Islet of Langerhans (tissue), 1 donor: Measurements from ENCODE around the gene ASAP2.

Experiments
- FAIRE-seq: peaks from one replicate; lab custom pipeline; 2011; peaks lifted over from hg19 to GRCh38; lab: Jason Lieb, UNC

ASAP2 gene

DNA sequence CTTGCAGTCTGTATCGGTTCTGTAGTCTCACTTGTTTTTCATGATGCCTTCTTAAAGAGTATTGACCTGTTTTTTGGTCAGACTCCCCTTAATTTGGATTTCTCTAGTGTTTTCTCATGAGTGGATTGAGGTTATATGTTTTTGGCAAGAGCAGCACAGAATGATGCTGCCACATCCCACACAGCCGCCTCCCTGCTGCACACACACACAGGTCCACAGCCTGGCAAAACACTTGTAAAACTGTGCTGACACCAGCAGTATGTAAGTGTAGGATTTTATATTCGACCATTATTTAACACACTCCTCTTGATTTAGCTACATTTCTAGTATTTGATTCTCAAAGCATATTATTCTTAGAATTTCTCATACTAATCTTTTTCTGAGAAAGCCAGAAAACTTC, 148.7 kb downstream of the ASAP2 start:
- FAIRE-seq = no peak

DNA sequence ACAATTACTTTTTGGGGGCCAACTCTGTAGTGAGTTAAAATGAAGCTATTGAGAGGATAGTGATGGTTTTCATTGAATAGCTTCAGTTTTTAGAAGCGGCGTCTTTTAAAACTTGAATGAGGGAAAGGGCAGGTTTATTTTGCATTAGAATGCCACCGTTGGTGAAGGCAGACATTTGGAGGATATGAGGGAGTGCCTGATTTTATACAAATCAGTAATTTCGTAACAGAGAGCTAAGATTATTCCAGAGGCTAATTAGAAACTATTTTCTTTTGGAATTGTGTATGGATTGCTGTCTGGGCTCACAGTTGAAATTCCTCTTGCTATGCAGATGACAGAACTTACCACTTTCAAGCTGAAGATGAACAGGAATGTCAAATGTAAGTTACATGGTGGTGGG, 149.1 kb downstream of the ASAP2 start:
- FAIRE-seq = no peak

DNA sequence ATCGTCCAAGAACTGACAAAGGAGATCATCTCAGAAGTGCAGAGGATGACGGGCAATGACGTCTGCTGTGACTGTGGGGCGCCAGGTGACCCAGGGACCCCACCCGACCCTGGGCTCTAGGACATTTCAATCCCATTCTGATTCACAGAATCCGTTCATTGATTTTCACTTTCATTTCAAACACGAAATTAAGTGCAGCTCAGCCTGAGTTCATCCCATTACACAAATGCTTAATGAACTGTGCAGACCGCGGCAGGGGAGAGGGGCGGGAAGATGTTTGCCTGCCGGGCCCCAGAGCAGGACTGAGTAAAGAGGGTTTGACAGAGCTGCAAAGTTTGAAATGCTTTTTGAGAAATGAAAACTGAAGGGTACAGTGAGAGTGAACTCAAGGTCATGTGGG, 149.6 kb downstream of the ASAP2 start:
- FAIRE-seq = no peak

DNA sequence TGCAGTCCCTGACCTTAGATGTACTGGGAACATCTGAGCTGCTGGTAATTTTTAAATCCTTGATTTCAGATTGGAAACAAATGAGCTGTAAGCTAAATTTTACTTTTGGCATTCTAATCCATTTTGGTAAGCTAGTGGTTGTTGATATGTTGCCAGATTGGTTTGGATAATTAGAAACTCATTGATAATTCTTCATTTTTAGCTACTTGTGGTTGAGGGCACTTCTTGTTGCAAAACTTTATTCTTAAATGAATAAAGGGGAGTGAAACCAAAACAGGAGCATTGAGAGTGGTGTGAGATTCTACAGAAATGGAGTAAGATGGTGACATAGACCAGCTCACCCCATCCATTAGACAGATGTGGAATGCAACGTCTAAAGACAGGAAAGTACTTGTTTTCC, 152.2 kb downstream of the ASAP2 start:
- no peak for FAIRE-seq

DNA sequence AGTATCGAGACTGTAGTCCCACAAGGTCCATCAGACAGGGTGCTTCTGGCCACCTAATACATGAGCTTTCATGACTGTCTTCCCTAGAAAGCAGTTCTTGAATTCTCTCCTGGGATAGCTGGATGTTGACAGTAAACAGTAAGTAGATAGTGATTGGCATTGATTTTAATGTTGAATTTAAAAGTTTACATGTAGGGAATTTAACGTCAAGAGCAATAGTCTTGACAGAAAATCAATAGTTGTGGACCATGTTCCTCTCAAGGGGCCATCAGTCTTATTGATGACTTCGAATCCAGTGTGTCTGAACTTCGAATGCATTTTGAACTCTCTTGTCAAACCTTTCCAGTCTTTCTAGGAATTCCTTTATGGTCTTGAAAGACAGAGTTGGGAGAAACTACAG, 152.9 kb downstream of the ASAP2 start:
- FAIRE-seq = no peak

DNA sequence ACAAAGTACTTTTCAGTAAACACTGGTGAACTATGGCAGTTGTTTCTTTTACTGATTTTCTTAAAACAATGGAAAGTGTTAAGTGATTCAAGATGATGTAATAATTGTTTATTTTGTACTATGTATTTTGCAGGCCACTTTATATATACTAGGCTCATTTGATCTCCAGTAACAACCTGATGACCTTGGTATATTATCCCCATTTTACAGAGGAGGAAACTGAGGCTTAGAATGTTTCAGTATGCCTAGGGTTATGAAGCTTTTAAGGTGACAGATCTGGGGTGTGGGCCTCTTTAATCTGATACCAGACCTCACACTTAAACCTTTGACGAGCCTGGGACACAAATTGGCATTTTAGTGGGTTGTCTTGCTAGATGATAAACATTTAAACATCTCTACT, 153.5 kb downstream of the ASAP2 start:
- FAIRE-seq = no peak

DNA sequence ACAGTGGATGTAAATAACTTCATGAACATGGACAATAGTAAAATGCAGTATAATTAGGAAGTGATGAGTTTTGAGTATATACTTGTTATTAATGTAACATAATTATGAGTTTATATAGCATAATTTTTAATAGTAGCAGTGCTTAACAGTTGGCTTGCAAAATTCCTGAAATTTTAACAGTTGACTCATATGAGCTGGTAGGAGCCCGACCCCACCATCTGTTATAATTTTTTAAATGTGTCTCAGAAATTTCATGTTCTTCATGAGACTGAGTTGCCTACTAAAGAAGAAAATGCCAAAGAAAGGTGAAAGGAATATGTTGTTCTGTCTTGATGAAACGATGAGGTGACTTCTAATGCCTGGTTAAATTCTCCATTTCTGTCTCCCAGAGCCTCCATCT, 154.1 kb downstream of the ASAP2 start:
- no peak for FAIRE-seq

DNA sequence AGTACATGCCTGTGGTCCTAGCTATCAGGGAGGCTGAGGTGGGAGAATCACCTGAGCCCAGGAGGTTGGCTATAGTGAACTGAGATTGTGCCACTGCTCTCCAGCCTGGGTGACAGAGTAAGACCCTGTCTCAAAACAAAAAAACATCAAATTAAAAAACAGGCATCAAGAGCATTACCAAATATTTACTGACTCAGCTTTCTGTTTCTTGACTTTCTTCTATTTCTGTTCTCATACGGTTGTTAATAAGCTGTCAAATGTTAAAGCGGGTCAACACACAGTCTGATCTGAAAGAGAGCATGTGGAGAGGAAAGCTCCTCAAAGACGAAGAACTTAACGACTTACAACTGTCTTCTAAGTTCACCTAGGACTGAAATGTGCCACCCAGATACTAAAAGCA, 157.8 kb downstream of the ASAP2 start:
- no peak for FAIRE-seq

DNA sequence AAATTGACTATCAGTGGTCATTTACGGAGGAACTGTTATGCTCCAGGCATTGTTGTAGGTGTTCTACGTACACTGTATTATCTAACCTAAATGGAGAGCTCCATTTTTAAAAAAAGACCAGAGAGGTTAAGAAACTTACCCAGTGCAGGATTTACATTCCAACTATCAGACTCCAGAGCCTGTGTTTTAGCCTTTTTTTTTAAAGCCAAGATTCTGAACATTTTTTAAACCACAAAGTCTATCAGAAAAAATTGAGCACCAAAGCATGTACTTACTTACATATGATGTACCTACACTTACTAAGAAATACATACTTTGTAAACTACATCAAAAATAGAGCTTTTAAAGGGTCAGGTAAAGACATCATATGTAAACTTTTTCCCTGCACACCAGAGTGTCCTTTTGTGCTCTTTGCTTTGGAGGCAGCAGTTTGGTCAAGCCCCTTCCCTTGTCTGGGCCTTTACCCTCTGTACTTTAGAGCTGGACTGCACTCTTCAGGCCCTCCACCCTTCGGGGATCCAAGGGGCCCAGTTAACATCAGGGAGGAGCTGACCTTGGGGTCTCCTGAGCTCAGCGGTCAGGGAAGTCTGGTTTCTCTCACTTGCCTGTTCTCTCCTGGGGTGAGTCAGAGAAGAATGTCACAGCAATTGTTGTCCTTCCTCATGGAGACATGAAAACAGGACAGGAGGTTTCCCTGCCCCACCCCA, 158.3 kb downstream of the ASAP2 start:
- no peak for FAIRE-seq

DNA sequence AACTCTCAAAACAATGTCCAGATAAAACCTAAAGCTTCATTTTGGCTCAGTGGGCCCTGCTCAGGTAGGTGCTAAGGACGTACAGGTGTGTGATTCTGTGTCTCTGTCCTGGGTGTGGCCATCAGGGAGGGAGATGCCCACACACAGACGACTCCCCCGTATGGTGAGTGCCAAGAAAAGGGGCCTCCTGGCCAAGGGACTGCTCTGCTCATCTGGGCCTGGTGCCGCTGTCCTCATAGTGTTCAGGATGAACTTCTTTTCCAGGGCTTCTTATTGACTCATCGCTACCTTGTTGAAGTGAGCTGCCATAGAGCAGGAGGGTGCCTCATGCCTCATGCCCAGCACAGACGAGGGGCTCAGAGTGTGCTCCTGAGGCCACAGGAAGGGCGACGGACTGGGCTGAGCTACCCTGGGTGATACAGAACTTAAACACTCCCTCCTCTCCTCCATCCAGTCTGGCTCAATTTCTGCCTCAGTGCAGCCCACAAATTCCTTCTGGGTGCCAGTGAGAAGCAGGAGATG, 158.9 kb downstream of the ASAP2 start:
- no peak for FAIRE-seq

DNA sequence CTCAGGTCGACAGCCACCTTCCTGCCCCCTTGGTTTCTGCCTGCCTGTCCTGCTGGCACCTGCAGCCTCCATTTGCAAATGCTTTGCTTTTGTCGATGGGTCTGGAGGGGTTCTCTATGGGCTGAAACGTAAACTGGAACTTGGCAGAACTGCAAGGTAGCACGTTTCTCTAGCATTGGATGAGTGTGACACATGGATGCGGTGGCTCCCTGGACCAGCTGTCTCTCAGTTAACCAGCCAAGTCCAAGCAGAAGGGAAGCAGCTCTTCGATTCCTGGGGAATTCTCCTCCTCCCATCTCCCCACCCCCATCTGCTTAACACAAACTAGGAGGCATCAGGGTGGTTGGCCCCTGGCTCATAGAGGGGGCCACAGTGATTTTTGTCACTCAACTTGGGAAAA, 159.4 kb downstream of the ASAP2 start:
- FAIRE-seq = no peak

DNA sequence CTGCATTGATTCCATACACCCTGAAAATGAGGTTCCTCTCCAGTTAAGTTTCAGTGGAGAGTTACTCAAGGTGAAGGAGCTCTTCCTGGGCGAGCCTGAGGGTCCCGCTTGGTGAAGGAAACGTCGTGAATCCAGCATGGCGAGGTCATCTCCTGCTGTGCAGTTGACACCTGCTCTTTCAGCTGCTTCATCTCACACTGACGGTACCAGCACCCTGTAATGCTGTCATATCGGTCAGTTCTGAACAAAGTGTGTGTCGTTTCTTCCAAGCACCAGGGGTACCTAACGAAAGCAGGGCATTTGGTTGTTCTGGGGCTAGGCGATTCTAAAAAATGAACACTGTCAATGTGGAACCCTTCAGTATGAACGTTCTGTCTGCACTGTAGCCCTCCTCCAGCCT, 164.1 kb downstream of the ASAP2 start:
- no peak for FAIRE-seq

DNA sequence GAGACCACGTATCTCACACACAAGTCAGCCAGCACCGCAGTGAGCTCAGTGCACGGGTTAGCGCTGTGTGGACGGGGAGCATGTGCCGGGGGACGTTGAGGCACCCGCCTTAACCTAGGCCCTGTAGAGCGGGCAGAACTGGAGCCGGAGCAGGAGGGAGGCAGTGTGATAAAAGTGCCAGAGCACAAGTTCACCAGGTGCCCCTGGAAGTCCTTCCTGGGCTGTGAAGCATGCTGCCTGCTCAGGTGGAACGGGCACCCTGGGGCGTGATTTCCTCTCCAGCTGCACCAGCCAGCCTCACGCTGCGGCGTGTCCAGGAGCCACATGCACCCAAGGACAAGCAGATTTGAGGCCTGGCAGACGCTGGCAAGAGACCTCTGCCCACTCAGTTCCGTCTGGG, 166.4 kb downstream of the ASAP2 start:
- no peak for FAIRE-seq

DNA sequence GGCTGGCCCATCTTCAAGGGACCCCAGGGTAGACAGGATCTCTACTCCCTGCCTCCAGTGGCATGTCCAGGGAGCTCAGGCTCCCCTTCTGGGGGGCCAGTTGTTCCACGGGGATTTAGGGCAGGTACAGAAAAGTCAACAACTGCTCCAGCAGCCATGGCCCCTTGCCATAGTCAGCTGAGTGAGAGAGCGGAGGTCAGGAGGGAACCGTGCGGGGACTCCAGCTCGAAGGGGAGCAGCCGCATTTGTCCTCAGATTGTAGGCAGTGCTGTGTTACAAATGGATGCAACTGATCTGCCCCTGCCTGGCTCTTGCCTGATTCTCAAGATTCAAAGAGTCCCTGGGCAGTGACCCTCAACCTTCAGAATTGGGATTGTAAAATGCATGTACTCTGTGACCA, 166.9 kb downstream of the ASAP2 start:
- FAIRE-seq = no peak

DNA sequence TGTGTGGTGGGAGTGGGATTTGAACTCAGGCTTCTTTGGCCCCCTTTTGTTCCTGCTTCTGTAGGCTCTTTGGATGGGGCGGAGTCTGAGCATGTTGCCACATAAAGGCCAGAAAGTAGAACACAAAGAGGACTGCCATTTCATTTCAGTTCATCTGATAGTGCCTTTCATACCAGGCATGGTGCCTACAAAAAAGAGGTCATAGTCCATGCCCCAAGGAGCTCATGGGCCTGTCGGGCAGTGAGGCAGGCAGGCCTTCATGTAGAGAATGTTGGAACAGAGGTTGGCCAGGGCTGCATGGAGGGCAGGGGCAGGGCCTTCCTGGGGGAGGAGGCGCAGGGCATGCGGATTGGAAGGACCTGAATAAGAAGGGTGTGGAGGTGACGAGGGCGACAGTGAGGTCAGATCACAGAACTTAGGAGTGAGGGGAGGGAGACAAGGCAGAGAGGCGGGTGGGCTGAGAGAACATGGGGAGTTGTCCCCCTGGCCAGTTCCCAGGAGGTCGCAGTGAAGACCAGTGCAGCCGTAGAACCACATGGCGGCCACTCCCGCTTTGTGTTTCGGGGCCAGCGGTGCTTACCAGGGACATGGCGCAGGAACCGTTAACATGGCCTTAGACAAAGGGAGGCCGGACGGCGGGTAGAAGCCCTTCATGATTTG, 167.6 kb downstream of the ASAP2 start:
- FAIRE-seq = no peak

DNA sequence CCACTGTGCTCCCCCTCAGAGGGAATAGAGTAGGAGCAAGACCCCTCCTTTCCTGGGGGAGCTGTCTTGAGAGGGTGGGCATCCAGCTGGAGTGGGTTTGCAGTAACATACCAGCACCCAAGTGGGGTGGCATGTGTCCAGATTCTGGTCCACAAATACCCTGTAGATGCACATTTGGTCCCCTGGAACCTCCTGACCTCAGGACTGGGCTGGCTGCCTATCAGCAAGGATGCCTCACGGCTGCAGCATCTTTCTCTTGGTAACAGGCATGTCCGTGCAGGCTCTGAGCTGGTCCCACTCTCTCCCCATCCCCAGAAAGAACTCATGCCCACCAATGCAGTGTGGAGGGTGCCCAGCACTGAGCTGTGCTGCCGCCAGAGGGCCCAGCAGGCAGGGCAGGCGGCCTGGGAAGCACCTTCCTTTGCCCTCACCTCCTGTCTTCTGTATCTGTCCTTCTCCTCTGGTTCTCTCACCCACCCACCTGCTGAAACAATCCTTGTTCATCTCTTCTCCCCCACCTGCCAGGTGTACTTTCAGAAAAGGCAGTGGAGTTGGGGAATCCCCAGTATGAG, 169.3 kb downstream of the ASAP2 start:
- no peak for FAIRE-seq

DNA sequence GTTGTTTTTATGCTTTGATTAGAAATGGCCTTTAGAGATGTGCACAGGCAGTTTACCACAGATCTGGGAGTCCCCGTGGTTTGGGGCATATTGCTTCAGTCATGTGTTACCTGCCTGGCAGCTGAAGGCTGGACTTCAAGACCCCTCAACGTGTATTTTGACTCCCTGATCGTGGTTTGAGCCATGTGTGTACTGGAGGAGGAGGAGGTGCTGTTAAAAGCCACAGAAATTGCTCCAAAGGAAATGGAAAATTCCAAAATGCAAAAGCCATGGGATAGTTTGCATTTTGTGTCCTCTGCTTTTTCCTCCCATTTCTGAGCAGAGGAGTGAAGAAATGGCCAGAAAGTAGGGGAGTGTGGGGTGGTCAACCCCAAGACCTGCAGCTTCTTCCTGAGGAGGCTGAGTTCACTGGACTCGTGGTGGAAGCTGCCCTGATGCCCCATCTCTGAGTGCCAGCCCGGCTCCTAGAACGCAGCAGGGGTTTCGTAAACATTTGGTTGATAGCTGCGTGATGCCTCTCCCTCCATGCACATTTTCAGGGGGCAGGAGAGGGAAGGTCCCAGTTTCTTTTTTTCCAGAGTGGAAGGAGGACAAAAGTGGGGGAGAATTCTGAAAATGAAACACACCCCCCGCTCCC, 171.0 kb downstream of the ASAP2 start:
- no peak for FAIRE-seq

DNA sequence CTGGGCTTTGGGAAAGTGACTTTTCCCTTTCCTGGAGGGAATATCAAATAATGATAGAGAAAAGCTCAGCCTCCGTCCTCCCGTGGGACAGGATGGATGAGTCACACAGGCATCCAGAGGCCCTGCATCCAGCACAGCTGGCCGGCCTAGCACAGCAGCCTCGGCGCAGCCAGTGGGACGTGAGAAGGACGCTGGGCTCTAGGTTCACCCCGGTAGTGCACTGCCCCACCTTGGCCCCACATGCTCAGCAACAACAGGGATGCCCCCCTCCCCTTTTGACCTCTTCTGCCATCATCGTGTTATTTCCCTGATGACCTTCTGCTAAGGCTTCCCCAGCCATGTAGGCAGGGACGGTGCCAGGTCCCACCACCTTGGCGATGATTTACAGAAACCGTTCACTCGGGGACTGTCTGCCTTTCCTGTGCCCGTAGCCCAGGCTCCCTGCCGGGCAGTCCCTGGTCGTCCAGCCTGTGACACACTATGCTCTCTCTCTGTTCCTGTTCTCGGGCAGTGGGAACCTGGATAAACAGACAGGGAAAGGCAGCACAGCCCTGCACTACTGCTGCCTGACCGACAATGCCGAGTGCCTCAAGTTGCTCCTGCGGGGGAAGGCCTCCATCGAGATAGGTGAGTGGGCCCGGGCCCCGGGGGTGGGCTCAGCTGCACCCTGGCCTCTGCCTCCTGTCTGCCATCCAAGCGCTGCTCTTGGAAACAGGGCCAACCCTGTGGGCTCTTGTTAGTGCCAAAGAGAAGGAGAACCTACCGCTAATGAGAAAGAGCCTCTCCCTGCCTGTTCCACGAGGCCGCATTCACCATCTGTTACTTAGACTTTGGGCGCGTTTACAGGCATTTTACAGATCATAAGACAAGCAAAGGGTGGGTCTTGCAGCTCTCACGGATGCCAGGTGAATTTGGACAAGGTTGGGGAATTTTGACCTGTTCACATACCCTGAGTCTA, 172.1 kb downstream of the ASAP2 start:
- FAIRE-seq = no peak

DNA sequence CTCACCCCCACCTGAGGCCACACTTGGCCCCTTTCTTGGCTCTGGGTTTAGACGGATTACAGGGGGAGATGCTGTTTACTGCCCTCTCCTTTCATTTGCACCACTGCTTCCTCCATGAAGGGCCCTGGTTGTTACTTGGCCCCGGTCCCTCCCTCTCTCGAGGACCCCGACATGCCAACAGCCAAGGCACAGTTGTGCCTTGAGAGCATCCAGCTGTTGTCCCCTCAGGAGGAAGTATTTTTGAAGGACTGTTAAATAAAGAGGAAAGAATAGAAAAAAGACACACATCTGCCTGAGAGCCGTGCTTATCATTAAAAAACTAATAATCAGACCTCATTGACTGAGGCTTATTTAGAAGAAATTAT, 172.8 kb downstream of the ASAP2 start:
- no peak for FAIRE-seq

DNA sequence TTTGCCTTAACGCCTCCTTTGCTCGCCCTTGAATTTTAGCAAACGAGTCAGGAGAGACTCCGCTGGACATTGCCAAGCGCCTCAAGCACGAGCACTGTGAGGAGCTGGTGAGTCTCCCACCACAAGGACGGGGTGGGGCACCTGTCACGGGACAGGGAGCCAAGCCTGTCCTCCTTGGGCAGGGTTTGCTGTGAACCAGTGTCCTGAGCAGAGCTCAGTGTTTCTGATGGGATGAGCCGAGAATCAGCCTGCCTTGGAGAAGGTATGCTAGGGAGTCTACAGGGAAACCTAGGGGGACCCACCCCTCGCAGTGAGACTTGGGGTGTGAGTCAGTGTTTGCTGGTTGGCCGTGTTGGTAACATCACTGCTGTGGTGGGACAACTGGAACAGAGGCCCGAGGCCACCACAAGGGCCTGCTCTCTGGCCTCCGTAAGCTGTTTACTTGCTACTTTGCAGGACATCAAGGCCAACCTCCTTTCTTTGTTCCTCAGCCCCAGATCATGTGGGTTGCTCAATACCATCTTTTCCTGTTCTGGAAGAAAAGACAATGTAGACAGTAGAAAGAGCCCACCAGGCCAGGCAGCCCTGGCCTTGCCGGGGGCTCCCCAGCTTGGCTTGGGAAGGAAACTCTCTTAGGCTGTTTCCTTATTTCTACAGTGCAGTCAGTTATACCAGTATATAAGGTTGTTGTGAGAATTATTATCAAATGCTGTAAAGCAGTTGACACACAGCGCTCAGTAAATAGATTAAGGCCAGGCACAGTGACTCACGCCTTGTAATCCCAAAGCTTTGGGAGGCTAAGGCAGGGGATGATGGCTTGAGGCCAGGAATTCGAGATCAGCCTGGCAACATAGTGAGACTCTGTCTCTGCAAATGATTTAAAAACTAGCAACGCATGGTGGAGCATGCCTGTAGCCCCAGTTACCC, 174.4 kb downstream of the ASAP2 start:
- no peak for FAIRE-seq

DNA sequence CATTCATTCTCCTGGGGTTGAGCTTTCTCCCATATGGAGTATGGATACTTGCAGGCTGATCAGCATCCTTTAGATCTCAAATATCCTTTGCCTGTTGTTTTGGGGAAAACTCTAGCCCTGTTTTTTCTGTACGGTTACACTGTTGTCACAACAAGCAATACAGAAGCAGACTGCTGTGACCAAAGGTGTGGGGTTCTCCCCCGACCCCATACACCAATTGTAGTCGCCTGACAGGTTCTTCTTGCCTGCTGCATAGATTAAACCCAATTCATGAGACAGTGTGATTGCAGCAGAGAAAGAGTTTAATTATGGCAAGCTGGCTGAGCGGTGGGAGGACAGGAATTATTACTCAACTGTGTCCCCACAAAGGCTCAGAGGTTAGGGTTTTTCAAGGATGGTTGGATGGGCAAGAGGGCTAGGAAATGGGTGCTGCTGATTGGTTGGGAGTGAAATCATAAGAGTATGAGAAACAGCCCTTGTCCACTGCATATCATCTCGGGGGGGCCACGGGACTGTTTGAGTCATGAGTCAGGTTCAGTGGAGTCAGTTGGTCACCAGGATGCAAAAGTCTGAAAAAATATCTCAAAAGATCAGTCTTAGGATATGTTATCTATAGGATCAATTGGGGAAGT, 176.1 kb downstream of the ASAP2 start:
- FAIRE-seq = no peak
